GM19468 (cell line): ENCODE data around the gene TTYH3.

Source experiments
- ATAC-seq: cut with Tn5 transposase; IDR thresholded peaks from one replicate; pipeline ENCODE4 v1.9.1; 2021; ENCODE audit warnings: mild to moderate bottlenecking, moderate library complexity, moderate number of reproducible peaks; ENCODE audit not compliant: unreplicated experiment; ENCODE audit errors: extremely low read depth

Gene TTYH3

DNA sequence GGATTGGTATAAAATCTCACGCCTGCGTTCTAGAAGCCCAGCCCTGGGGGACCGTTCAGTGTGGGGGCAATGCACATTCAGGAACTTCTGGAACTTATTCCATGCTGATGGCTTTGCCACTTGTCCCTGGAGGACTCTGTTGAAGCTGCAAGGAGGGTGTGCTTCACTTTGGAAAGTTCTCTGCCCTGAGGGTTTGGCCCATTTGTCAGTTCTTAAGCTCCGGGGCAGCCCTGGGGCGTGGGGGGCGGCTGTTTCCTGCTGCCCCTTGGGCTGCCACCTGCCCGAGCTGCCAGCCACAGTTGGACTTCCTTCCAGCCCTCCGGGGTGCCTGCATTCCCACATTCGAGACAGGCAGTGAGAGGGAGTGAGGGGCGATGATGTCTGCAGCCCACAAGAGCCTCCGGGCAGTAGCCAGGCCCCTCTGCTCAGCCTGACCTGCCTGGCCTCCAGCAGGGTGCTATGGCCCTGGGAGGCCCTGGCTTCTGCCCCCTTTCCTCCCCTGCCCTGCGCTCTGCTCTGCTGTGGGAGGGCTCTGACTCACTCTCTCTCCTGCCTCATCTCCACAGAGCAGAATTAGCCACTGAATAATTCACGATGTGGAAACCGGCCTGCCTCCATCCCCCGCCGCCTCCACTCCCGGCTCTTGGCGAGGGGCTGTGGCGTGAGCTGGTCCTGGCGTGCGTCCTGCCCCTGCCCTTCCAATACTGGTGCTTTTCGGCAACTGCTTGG is 1.9 kb downstream of the TTYH3 start:
- no peak for ATAC-seq

DNA sequence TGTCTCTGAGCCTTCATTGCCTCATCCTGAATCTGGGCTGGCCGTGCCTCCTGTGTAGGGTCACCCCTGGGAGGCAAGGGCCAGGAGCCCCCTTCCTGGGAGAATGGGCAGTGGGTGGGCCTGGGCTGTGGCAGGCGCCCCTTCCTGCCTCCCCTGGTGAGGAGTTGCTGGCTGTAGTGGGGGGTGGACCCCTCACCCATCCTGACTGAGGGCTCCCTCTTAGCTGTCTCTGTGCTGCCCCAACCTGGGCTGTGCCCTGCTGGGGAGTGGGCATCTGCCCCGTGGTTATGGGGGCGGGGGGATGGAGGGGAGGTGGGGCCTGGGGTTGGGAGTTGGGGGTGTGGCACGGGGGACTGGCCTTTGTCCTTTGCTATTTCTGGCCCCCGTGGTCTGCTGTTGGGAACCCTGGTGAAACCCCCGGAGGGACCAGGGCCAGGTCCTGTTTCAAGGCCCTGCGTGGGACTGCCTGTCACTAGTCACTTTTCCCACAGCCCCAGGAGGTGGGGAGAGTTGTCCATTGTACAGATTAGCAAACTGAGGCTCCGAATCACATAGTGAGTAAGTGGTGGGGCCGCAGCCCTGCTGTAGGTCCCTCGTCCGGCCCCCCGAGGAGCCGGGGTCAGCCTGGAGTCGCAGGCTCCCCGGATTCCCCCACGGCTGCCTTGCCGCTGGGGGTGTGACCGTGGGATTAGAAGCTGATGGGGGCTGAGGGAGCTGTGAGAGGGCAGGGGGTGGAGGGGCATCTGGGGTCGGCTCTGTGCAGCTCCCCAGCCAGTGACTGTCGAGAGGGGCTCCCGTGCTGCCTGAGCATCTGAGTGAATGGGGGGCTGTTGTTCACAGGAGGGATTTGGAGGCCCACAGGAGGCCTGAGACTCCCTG is 2.7 kb downstream of the TTYH3 start:
- ATAC-seq = no peak

DNA sequence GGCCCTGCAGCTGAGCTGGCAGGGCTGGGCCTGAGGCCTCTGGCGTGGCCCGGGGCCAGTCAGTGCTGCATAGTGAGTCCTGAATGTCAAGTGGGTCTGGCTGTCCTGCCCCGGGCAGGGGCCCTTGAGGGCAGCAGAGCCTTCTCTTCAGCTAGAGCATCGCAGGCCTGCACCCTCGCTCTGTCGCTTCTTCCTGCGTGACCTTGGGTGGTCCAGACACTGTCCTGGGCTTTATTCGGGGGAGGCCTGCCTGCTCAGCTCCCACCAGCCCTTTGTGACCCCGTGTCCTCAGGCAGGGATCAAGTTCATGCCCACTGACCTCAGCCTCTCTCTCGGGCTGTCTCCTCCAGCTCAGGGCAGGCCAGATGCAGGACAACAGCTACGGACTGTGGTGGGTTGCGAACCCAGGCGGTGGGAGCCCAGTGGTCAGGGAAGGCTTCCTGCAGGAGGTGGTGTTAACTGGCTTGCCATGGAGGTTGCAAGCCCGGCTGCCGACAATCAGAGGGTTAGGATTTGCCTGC is 3.4 kb downstream of the TTYH3 start:
- no peak for ATAC-seq

DNA sequence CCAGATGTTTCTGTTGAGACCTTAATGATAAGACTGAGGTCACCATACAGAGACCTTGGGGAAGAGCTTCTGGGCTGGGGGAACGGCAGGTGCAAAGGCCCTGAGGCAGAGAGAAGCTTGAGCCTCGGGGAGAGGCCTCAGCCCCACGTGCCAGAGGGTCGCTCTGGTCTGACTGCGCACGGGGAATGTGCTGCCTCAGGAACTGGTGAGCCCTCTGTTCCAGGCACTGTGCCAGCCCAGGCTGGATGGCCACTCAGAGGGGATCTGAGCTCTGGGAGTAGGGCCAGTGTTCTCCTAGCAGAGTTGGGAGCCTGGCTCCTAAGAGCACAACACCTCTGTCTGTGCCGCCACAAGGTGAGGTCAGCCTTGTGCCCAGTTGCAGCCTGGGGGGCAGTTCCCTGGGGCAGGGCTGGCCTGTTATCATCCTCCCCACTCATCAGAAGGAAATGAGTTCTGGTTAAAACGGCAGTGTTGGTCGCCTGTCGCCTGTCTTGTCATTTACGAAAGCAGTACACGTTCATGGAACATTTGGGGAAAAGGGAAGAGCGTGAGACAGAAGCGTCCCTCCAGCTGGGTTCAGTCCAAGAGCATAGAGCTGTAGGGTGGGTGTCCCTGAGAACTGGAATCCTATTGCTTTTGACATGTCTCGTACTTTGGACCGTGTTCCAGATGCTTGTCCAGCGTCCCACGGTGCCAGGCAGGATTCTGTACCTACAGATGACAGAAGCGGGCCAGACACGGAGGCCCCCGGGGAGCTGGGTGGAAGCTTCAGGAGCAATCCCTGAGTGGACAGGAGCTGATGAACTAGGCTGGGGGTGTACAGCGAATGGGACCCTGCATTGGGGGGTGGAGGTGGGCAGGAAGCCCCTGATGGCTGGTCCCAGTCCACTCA is 4.3 kb downstream of the TTYH3 start:
- ATAC-seq = no peak

- ATAC-seq = no peak
Measured at GRCh38 chr7:2637066-2637471, 5.3 kb downstream of the TTYH3 start.

GRCh38 chr7:2637505-2638223 is 5.9 kb downstream of the TTYH3 start:
- no peak for ATAC-seq

GRCh38 chr7:2638224-2638991 is 6.6 kb downstream of the TTYH3 start:
- no peak for ATAC-seq

- no peak for ATAC-seq
Measured at GRCh38 chr7:2639181-2639681, 7.4 kb downstream of the TTYH3 start.

GRCh38 chr7:2639695-2640481 is 8.1 kb downstream of the TTYH3 start:
- ATAC-seq = no peak

GRCh38 chr7:2640482-2640830 is 8.7 kb downstream of the TTYH3 start:
- no peak for ATAC-seq

GRCh38 chr7:2640846-2641316 is 9.1 kb downstream of the TTYH3 start:
- ATAC-seq = no peak

- ATAC-seq = no peak
Measured at GRCh38 chr7:2641406-2642393, 9.9 kb downstream of the TTYH3 start.

- ATAC-seq = no peak
Measured at GRCh38 chr7:2643386-2644219, 11.8 kb downstream of the TTYH3 start.

- ATAC-seq = no peak
Measured at GRCh38 chr7:2644220-2644561, 12.4 kb downstream of the TTYH3 start.

- no peak for ATAC-seq
Measured at GRCh38 chr7:2644562-2645273, 12.9 kb downstream of the TTYH3 start.
